Large intestine (tissue), 12 donors: ENCODE measurements around the gene ANKRD44. TPM values are rescaled to one million over a fixed set of nuclear protein-coding genes. Genes with fewer than 3 reads are reported as not detected.

Source experiments
- DNase-seq, 2 donors: peaks; one replicate each; pipeline versions ENCODE4 v3.0.0 to v3.0.0-alpha.2; 2013
- H3K27ac ChIP-seq: one replicate; pipeline ENCODE4 v1.5.1; 2013; ENCODE audit warnings: low read length
- H3K27me3 ChIP-seq: 2 replicates; pipeline ENCODE4 v1.6.1; 2013; ENCODE audit warnings: low read length; ENCODE audit not compliant: control insufficient read depth, insufficient read depth
- H3K36me3 ChIP-seq: 2 replicates; pipeline ENCODE4 v1.6.1; 2013; ENCODE audit warnings: low read length; ENCODE audit not compliant: control insufficient read depth, insufficient read depth
- H3K4me1 ChIP-seq: one replicate; pipeline ENCODE4 v1.6.1; 2013; ENCODE audit warnings: low read length; ENCODE audit not compliant: control insufficient read depth, insufficient read depth
- H3K4me3 ChIP-seq: one replicate; pipeline ENCODE4 v1.5.1; 2013; ENCODE audit warnings: low read length
- H3K9me3 ChIP-seq: one replicate; pipeline ENCODE4 v1.6.1; 2013; ENCODE audit warnings: mild to moderate bottlenecking, low read depth, low read length, moderate library complexity; ENCODE audit not compliant: control insufficient read depth
- WGBS: methylation state at CpG from one replicate; pipeline ENCODE4 v1.1.5; 2013; ENCODE audit warnings: low lambda C conversion rate; ENCODE audit not compliant: insufficient coverage; 5-methylcytosine and 5-hydroxymethylcytosine counted together
- long read RNA-seq, 11 donors: transcript quantifications; one replicate each; lab custom pipeline, GENCODE V29; 2026
- polyA plus RNA-seq: library from polyadenylated mRNA; unstranded; fragments of 120-200 nt; gene quantifications from one replicate; pipeline ENCODE4 v1.2.1, GENCODE V29; 2013

The ANKRD44 gene
- polyA plus RNA-seq: 8.4 TPM
- long read RNA-seq, donor 1: 0 reads
- long read RNA-seq, donor 2, full-length matches to known transcripts: 1 of 1 reads
- long read RNA-seq, donor 2, partial matches to known transcripts: 0 of 1 reads
- long read RNA-seq, donor 2, other reads (novel, unspliced or antisense): 0 of 1 reads
- long read RNA-seq, donor 3: 0 reads
- long read RNA-seq, donor 4: 0 reads
- long read RNA-seq, donor 5: 0 reads
- long read RNA-seq, donor 6, full-length matches to known transcripts: 1 of 1 reads
- long read RNA-seq, donor 6, partial matches to known transcripts: 0 of 1 reads
- long read RNA-seq, donor 6, other reads (novel, unspliced or antisense): 0 of 1 reads
- long read RNA-seq, donor 7: 0 reads
- long read RNA-seq, donor 8: 0 reads
- long read RNA-seq, donor 9, partial matches to known transcripts: 0 of 1 reads
- long read RNA-seq, donor 9, other reads (novel, unspliced or antisense): 0 of 1 reads
- long read RNA-seq, donor 10: 0 reads
- long read RNA-seq, donor 11: 0 reads

DNA sequence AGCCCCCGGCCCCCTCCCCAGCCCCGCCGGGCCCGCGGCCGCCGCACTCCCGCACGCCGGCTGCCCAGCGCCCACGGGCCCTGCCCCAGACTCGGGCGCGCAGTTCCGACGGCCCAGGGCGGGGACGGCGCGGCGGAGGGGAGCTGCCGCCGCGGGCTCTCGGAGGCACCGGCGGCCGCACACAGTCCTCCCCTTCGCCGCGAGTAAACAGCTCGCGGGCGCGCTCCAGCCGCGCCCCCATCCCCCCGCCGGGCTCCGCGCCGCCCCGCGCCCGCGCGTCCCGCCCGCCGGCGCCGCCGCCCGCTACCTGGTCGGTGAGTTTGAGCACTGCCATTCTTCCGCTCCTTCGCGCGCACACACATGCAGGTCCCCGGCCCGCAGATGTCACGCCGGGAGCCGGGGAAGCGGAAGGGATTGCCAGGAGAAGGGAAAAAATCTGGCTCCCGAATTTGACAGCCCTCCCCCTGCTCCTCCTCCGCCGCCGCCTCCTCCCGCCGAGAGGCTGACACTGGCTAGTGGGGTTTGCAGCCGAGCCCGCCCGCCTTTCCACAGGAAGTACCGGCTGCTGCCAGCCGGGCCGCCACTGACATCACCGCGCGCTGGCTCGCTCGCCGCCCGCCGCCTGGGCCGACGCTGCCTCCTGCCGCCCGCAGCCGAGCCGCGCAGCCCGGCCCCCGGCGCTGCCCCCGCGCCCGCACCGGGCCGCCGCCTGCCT, at the start of gene ANKRD44:
Gene ANKRD44 (minus strand): TSS at position 510 of the 715 bp plus-strand sequence. CDS start 176 bp downstream, at position 334.
- Histone ChIP-seq H3K9me3 (no peaks in the 10 kb centered on the region), H3K4me1 (peaks cover 5% of the 10 kb centered on the region), H3K27me3 (peaks cover 13% of the 10 kb centered on the region), H3K27ac (peak within 1 kb of the TSS; percentile 66), H3K36me3 (no peaks in the 10 kb centered on the region), H3K4me3 (peak within 1 kb of the TSS; percentile 73)
- DNase-seq: peak; percentile 65 to 88
- WGBS: no CpG with 5 or more reads among the region's 102 CpGs

- WGBS: no CpG with 5 or more reads among the region's 1 CpG
These were observed 49.3 kb upstream of the ANKRD44 start for GRCh38 chr2:197359859-197360258.

DNA sequence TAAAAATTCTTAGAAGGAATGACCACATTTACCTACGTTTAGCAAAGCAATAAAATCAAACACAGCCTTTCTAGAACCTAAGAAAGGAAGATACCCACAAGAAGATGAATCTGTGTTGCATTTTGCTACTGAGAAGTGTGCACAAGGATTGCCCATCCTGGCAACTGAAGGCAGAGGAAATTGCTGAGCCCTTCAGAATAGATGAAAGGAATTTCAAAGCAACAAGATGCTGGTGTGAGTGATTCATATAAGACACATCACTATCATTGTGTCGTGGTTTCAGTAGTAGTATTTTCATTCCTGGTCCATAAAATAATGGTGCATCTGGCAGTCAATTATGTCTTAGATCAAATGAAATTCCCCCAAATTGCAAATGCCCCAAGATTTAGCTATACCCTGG, 48.4 kb upstream of the ANKRD44 start:
- H3K27ac ChIP-seq: no peak overlapping the region
- H3K4me1 ChIP-seq: peaks cover 6% of the 10 kb centered on the region
- DNase-seq: no peak
- H3K27me3 ChIP-seq: no peaks in the 10 kb centered on the region
- no CpG with 5 or more reads among the region's 2 CpGs for WGBS
- H3K9me3 ChIP-seq: no peaks in the 10 kb centered on the region
- no peak overlapping the region for H3K4me3 ChIP-seq
- H3K36me3 ChIP-seq: no peaks in the 10 kb centered on the region

More at GRCh38 chr2:197359859-197360258, 49.3 kb upstream of the ANKRD44 start:
- Histone ChIP-seq H3K36me3 (no peaks in the 10 kb centered on the region), H3K4me1 (no peaks in the 10 kb centered on the region), H3K27ac (no peak overlapping the region), H3K9me3 (no peaks in the 10 kb centered on the region), H3K4me3 (no peak overlapping the region), H3K27me3 (no peaks in the 10 kb centered on the region)
- DNase-seq: no peak

- Histone ChIP-seq H3K4me1 (peaks cover 9% of the 10 kb centered on the region), H3K9me3 (no peaks in the 10 kb centered on the region), H3K27ac (no peak overlapping the region), H3K27me3 (no peaks in the 10 kb centered on the region), H3K4me3 (no peak overlapping the region), H3K36me3 (no peaks in the 10 kb centered on the region)
- no CpG with 5 or more reads among the region's 1 CpG for WGBS
- DNase-seq: no peak
These were observed 47.4 kb upstream of the ANKRD44 start for GRCh38 chr2:197357986-197358385.

DNA sequence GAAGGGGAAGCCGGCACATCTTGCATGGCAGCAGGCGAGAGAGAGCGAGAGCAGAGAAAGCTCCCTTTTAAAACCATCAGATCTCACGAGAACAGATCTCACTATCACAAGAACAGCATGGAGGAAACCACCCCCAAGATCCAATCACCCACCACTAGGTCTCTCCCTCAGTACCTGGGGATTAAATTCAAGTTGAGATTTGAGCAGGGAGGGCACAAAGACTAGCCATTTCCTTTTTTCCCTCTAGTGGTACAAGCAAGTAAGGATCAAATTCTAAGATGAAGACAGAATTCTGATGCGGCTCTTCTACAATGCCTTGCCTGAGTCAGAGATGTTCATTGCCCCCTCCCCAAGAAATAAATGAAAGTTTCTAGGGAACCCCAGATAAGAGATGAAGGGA, 45.6 kb upstream of the ANKRD44 start:
- Histone ChIP-seq H3K27ac (no peak overlapping the region), H3K27me3 (no peaks in the 10 kb centered on the region), H3K4me3 (no peak overlapping the region), H3K9me3 (no peaks in the 10 kb centered on the region), H3K4me1 (peaks cover 14% of the 10 kb centered on the region), H3K36me3 (no peaks in the 10 kb centered on the region)
- DNase-seq: no peak
- 40% methylated on average over 1 of the region's 5 CpGs for WGBS

DNA sequence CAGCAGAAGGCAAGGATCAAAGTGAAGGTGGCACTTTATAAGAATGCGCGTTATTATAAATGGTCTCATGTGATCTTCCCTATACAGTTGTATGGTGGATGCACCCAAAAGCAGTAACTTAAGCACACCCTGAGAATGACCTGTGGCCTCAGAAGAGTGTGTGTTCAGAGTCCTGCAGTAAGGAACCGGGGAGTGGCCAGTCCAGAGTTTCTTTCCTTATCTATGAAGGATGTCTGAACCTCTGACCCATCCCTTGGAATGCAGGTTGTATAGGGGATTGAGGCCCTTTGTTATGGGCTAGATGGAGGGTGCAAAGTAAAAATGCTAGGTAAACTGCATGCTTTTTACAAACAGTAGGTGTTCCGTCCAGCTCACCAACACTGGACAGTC, 43.6 kb upstream of the ANKRD44 start:
- no peaks in the 10 kb centered on the region for H3K36me3 ChIP-seq
- WGBS: no CpG with 5 or more reads among the region's 4 CpGs
- H3K4me1 ChIP-seq: peaks cover 19% of the 10 kb centered on the region
- peak overlapping the region; percentile 1 for H3K27ac ChIP-seq
- H3K9me3 ChIP-seq: no peaks in the 10 kb centered on the region
- no peaks in the 10 kb centered on the region for H3K27me3 ChIP-seq
- DNase-seq: peak; percentile 66 to 82
- no peak overlapping the region for H3K4me3 ChIP-seq

DNA sequence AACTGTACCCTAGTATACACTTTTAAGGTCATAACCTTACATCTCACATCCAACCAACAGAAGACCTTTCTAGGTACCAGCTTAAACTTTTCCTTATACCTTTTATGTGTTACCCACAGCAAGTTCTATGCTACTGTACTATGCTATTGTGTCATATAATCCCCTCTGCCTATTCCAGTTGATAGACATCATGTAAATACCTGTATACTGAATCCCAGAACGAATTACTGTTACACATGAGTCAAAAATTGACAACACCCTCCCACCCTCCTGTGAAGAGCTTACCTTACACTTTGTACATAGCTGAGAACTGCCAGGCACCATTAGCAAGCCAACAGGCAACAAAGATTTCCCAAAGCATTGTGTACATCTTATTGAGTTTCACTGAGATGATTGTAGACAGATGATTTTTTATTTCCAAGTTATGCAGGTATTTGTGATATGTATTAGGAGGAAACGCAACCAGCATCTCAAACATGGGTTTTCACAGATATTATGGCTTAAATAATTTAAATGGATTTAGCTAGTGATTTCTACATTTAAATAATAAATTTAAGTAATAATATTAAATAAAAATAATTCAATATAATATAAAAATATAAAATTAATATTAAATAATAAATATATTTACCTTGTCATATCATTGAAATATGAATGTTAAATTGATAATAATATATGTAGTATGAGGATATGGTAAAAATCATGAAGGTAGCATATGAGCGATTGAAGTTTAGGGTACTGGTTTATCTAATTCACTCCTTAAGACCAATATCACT, 43.0 kb upstream of the ANKRD44 start:
- no peaks in the 10 kb centered on the region for H3K27me3 ChIP-seq
- no peak for DNase-seq
- H3K36me3 ChIP-seq: no peaks in the 10 kb centered on the region
- peaks cover 19% of the 10 kb centered on the region for H3K4me1 ChIP-seq
- 92% methylated on average over 1 of the region's 3 CpGs for WGBS
- no peak overlapping the region for H3K4me3 ChIP-seq
- no peaks in the 10 kb centered on the region for H3K9me3 ChIP-seq
- no peak overlapping the region for H3K27ac ChIP-seq

DNA sequence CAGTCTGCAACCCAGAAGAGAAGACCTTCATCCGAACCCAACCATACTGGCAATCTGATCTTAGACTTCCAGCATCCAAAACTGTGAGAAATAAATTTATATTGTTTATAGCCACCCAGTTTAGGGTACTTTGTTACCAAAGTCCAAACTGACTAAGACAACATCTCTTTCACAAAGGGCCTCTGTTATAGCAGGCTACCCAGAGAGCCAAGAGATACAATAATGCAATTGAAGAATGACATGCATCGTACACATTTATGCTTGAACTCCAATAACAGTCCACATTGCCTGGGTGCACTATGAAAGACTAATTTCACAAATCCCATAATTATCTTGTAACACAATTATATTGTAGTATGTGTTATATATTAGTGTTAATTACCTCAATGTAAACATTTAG, 39.1 kb upstream of the ANKRD44 start:
- WGBS: no CpG with 5 or more reads among the region's 2 CpGs
- DNase-seq: no peak
- Histone ChIP-seq H3K27ac (no peak overlapping the region), H3K36me3 (no peaks in the 10 kb centered on the region), H3K4me1 (peaks cover 19% of the 10 kb centered on the region), H3K4me3 (no peak overlapping the region), H3K27me3 (no peaks in the 10 kb centered on the region), H3K9me3 (peaks cover 3% of the 10 kb centered on the region)

DNA sequence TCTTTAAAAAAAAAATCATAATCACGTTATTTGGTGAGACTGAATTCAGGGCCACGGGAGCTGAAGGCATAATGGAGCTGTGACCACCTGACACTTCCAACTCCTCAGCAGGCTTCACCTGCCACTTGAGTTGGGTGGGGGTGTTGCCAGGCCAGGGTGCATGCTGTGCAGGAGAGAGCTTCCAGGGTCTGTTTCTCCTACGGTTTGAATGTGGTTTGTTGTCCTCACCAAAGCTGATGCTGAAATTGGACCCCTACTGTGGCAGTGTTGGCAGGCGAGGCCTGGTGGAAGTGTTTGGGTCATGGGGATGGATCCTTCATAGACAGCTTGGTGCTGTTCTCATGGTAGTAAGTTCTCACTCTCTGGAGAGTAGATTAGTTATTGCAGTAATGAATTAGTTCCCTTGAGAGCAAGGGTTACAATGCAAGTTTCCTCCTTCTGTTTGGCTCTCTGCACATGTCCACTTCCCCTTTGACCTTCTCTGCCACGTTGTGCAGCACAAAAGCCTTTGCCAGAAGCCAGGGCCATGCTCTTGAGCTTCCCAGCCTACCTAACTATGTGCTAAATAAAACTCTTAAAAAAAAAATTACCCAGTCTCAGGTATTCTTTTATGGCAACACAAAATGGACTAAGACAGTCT, 38.3 kb upstream of the ANKRD44 start:
- 70% methylated on average over 2 of the region's 5 CpGs for WGBS
- no peak overlapping the region for H3K27ac ChIP-seq
- DNase-seq: no peak
- H3K9me3 ChIP-seq: peaks cover 3% of the 10 kb centered on the region
- peaks cover 14% of the 10 kb centered on the region for H3K4me1 ChIP-seq
- no peaks in the 10 kb centered on the region for H3K36me3 ChIP-seq
- H3K4me3 ChIP-seq: no peak overlapping the region
- H3K27me3 ChIP-seq: no peaks in the 10 kb centered on the region
